HG03442 (cell line): ENCODE results near the gene CLK3.
"Not testable (repeated sequence)": the region's sequence is repeated elsewhere in the genome, so short reads cannot be mapped to it uniquely, and the experiment has no call there.

Experiments used
- ATAC-seq: cut with Tn5 transposase; IDR thresholded peaks from one replicate; pipeline ENCODE4 v1.9.1; 2021; ENCODE audit warnings: mild to moderate bottlenecking, moderate library complexity; ENCODE audit not compliant: unreplicated experiment

Gene CLK3

GRCh38 chr15:74620636-74621545 lies 5.3 kb downstream of the CLK3 start:
- ATAC-seq, result no peak

- no peak for ATAC-seq
These were observed 5.9 kb downstream of the CLK3 start for GRCh38 chr15:74621546-74621920.

GRCh38 chr15:74621936-74622335 lies 6.3 kb downstream of the CLK3 start:
- ATAC-seq, result no peak

- ATAC-seq, result no peak
These were observed 7.1 kb downstream of the CLK3 start for GRCh38 chr15:74622758-74623157.

GRCh38 chr15:74624020-74624602 lies 8.5 kb downstream of the CLK3 start:
- no peak for ATAC-seq

GRCh38 chr15:74625693-74626092 lies 10.1 kb downstream of the CLK3 start:
- no peak for ATAC-seq

GRCh38 chr15:74626336-74626735 lies 10.7 kb downstream of the CLK3 start:
- no peak for ATAC-seq

GRCh38 chr15:74626752-74627692 lies 11.4 kb downstream of the CLK3 start:
- no peak for ATAC-seq

- ATAC-seq, result no peak
These were observed 12.1 kb downstream of the CLK3 start for GRCh38 chr15:74627766-74628165.

- ATAC-seq, result no peak
These were observed 12.6 kb downstream of the CLK3 start for GRCh38 chr15:74628199-74628598.

- no peak for ATAC-seq
These were observed 13.3 kb downstream of the CLK3 start for GRCh38 chr15:74628949-74629348.

GRCh38 chr15:74629696-74630095 lies 14.1 kb downstream of the CLK3 start:
- not testable (repeated sequence) for ATAC-seq

GRCh38 chr15:74630284-74631086 lies 14.8 kb downstream of the CLK3 start:
- no peak for ATAC-seq

- no peak for ATAC-seq
These were observed 15.4 kb downstream of the CLK3 start for GRCh38 chr15:74631087-74631385.

- no peak for ATAC-seq
These were observed 15.8 kb downstream of the CLK3 start for GRCh38 chr15:74631408-74631807.

GRCh38 chr15:74631935-74632560 lies 16.4 kb downstream of the CLK3 start:
- no peak for ATAC-seq

- no peak for ATAC-seq
These were observed 17.0 kb downstream of the CLK3 start for GRCh38 chr15:74632601-74633000.

- ATAC-seq, result no peak
These were observed 18.1 kb downstream of the CLK3 start for GRCh38 chr15:74633781-74634180.

- peak; percentile 55 for ATAC-seq
These were observed 19.6 kb downstream of the CLK3 start for GRCh38 chr15:74635228-74635627.

GRCh38 chr15:74636984-74637383 lies 21.3 kb downstream of the CLK3 start:
- no peak for ATAC-seq
